GM18526 (cell line): ENCODE data around the gene GABRR1.

ENCODE experiments used
- POLR2A ChIP-seq: IDR thresholded peaks from 3 replicates; pipeline ENCODE4 v1.6.1; 2011; ENCODE audit not compliant: insufficient read length; ENCODE audit errors: extremely low read depth

Gene GABRR1

DNA sequence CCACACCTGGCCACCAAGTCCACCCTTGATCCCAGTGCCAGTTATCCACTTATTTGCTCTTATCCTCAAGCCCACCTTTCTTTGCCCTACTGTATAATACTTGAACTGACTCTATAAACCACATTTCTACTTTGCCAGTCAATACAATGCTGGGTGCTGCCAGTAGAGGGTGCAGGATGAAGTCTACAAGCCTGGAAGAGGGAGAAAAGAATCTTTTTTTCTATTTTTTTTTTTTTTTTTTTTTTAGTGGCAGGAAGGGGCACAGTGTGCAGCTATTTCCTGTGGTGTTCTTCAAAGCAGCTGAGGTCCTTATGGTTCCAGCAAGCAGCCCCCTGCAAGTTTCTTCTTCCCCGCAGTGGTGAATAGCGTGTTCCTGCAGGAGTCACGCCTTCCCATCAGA is 22.2 kb upstream of the GABRR1 start:
- no peak for TF ChIP-seq POLR2A

- no peak for TF ChIP-seq POLR2A
These were observed 20.0 kb upstream of the GABRR1 start for GRCh38 chr6:89237158-89237557.

DNA sequence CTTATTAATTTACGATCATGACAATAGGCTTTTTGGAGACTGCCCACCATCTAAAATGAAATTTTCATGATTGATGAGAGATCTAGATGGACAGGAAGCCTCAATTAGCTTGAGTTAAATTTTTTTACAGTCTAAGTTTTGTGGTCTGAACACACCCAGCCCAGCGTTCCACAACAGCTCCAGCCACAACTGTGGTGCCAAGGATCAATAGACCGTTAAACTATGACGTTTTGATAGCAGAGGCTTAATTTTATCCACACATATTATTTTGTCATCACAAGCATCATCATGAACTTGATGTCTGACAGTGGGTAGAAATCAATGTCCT is 5.5 kb upstream of the GABRR1 start:
- TF ChIP-seq POLR2A, result no peak

- no peak for TF ChIP-seq POLR2A
These were observed 5.0 kb upstream of the GABRR1 start for GRCh38 chr6:89221971-89222711.

- TF ChIP-seq POLR2A, result no peak
These were observed 4.0 kb upstream of the GABRR1 start for GRCh38 chr6:89221129-89221528.

- no peak for TF ChIP-seq POLR2A
These were observed 747 bp downstream of the GABRR1 start for GRCh38 chr6:89216411-89216810.

- no peak for TF ChIP-seq POLR2A
These were observed 1.8 kb downstream of the GABRR1 start for GRCh38 chr6:89215391-89215790.

DNA sequence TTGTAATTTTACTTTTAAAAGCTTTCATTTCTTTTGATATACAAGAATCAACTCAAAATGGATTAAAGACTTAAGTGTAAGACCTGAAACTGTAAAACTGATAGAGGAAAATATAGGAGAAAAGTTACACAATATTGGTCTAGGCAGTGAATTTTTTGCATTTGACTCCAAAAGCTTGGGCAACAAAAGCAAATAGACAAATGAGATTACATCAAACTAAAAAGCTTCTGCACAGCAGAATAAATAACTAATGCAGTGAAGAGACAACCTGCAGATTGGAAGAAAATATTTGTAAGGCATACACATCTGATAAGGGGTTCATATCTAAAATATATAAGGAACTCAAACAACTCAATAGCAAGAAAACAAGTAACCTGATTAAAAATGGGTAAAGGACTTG is 3.0 kb downstream of the GABRR1 start:
- TF ChIP-seq POLR2A, result no peak

DNA sequence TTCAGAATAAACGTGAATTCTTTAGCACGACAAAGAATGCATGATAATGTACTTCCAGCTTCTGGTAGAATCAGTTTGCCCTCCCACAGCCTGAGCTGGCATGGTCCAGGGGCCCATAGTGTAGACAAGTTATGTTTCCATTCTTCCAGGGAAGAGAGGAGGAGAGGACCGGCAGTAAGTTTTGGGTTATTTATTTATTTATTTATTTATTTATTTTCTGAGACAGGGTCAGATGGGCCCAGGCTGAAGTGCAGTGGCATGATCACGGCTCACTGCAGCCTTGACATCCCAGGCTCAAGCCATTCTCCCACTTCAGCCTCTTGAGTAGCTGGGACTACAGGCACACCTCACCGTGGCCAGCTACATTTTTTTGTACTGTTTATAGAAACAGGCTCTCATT is 4.7 kb downstream of the GABRR1 start:
- TF ChIP-seq POLR2A, result no peak

GRCh38 chr6:89209457-89209856 is 7.7 kb downstream of the GABRR1 start:
- TF ChIP-seq POLR2A, result no peak

GRCh38 chr6:89208551-89208950 is 8.6 kb downstream of the GABRR1 start:
- TF ChIP-seq POLR2A, result no peak

- TF ChIP-seq POLR2A, result no peak
These were observed 11.3 kb downstream of the GABRR1 start for GRCh38 chr6:89205819-89206218.

- TF ChIP-seq POLR2A, result no peak
These were observed 13.1 kb downstream of the GABRR1 start for GRCh38 chr6:89204096-89204495.

GRCh38 chr6:89200706-89201215 is 16.4 kb downstream of the GABRR1 start:
- TF ChIP-seq POLR2A, result no peak

DNA sequence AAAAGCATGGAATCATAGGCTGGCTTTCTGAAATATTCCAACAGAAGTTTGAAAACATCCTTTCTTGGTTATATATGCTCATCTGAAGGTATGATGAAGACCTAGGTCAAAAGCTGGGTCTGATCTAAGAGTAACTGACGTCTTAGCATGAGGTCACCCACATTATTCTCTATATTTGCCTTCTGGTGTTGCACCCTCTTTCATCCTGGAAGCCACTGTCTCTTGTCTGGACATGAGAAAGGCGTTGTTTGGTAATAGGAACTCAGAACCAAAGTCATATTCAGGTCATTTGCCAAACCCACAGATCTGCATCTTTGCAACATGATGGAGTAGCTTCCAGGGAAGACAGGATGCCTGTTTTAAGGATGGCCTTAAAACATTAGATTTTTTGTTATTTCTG is 17.6 kb downstream of the GABRR1 start:
- TF ChIP-seq POLR2A, result no peak

DNA sequence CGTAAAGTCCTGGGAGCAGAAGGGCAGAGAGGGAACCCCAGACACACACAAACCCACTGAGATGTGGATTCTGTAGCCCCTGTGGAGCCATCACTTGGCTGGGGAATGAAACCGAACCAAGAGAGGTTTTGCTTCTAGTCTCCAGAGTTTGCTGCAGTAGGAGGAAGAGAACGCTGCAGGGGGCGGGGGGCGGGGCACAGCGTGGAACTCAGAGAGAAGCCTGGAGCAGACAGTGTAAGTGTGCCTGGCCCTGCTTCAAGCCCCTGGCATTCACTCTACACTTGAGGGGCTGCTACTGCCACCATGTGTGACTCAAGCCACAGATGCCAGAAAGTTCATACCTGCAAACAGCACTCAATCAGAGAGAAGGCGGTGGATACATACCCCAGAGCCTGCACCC is 18.9 kb downstream of the GABRR1 start:
- TF ChIP-seq POLR2A, result no peak

DNA sequence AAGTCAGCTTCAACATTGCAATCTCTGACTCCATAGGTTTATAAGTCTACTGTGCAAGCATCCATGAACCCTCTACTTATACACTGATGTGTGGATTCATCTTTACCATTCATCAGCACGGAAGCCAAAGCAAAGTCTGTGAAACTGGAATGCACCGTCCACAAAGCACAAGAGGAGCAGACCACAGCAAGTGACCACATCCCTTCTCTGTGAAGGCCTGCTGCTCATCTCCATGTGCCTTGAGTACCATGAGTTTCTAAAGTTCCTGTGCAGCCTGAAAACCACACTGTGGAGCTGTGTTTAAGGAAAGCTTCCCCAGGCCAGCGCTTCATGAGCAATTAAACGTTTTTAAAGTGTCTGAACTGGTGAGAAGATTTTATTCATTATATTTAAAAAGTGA is 20.0 kb downstream of the GABRR1 start:
- no peak for TF ChIP-seq POLR2A
